ENCODE data around the gene BCDIN3D. TPM values are rescaled to one million over a fixed set of nuclear protein-coding genes. Genes with fewer than 3 reads are reported as not detected.

BCDIN3D gene, protein sequence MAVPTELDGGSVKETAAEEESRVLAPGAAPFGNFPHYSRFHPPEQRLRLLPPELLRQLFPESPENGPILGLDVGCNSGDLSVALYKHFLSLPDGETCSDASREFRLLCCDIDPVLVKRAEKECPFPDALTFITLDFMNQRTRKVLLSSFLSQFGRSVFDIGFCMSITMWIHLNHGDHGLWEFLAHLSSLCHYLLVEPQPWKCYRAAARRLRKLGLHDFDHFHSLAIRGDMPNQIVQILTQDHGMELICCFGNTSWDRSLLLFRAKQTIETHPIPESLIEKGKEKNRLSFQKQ
- total RNA-seq, result 1 to 10 TPM; 7.3 to 7.4 TPM

DNA sequence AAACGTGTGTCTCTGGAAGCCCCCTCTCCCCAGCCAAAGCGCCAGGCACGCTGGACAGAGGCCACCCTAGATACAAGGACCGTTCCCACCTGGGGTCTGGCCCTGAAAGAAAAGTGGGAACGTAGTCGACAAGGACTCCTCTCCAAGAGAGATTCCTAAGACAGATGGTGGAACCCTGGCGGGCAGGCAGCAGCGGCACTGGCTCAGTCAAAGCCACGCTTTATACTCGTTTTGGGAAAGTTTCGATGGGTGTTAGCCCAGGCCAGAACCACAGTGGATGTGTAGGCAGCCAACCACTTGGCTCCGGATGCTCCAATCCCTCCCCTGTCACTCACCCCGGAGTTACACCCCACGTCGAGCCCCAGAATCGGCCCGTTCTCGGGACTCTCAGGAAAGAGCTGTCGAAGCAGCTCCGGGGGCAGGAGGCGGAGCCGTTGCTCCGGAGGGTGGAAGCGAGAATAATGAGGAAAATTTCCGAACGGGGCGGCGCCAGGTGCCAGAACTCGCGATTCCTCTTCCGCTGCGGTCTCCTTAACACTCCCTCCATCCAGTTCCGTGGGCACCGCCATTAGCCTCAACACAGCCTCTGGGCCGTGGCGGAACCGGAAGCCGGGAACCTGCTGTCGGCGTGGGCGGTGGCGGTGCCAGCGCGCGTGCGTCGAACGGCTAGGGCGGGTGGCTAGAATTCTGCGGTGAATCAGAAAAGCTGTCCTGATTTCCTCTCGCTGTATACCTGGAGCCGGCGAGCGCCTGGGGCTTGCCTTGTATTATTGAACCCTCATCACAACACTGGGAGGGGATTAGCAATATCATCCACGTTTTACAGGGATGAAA is at the start of gene BCDIN3D:
BCDIN3D (minus strand) TSS at position 588 of the 834 bp plus-strand sequence; CDS start at position 569, 19 bp downstream.
- ATAC-seq (peak; percentile 96), DNase-seq (peak; percentile 93)
- no peaks in the 10 kb centered on the region for H3K27me3 Mint-ChIP-seq (ENCODE audit: low read depth)
- H3K36me3 Mint-ChIP-seq (ENCODE audit: low read depth), result peaks cover 16% of the 10 kb centered on the region
- peaks cover 51% of the 10 kb centered on the region for H3K4me1 Mint-ChIP-seq (ENCODE audit: low read depth)
- ChIA-PET POLR2A (interaction anchor here (0.6 to 2.2 kb wide), 16 partner anchors 9 to 476 kb away, joined by 3 to 20 read pairs (median 4); partner anchors contain the start of genes NCKAP5L, SMARCD1, SPATS2 and TMBIM6), CTCF (interaction anchor here (0.6 to 8.8 kb wide), 8 partner anchors 9 to 125 kb away, joined by 3 to 129 read pairs (median 6); partner anchors contain the start of gene TMBIM6)
- no peaks in the 10 kb centered on the region for H3K9me3 Mint-ChIP-seq (ENCODE audit: insufficient read depth)
- H3K4me3 Mint-ChIP-seq, result peak within 1 kb of the TSS; percentile 92
- peak within 1 kb of the TSS; percentile 86 for H3K27ac Mint-ChIP-seq

DNA sequence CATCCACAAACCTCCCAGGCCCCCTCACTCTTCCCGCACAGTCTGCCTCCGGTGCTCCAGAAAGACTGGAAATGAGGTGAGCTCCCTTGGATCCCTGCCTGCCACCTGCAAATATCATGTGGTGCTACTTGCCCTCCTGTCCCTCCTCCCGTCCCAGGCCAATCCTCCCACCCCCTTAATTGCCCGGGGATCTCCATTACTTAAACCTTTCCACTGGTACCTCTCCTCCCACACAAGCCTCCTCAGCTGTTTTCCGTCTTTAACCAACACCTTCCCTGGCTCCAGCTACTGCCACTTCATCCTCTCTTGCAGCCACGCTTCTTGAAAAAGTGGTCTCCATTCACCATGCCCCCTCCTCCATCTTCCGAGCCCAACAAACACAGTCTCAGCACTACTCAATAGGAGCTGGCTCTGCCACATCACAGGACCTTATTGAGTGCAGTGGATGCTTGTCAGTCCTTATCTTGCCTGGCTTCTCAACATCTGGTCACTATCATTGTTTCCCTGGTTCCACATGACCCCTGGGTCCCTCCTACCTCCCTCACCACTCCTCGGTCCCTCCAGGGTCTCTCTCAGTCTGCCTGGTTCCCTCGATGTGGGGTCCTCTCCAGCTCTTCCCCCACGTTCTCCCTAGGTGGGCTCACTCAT is 49.3 kb upstream of the BCDIN3D start:
- POLR2A ChIA-PET, result no interaction called here
- Mint-ChIP-seq H3K9me3 (ENCODE audit: insufficient read depth) (no peaks in the 10 kb centered on the region), H3K36me3 (ENCODE audit: low read depth) (no peaks in the 10 kb centered on the region), H3K27ac (no peak overlapping the region), H3K4me3 (no peak overlapping the region), H3K27me3 (ENCODE audit: low read depth) (peaks cover 6% of the 10 kb centered on the region), H3K4me1 (ENCODE audit: low read depth) (no peaks in the 10 kb centered on the region)
- DNase-seq, result no peak
- no peak for ATAC-seq
- CTCF ChIA-PET, result interaction anchor here (1.2 kb wide), 1 partner anchor 36 kb away, joined by 3 read pairs; no protein-coding TSS in a partner anchor

DNA sequence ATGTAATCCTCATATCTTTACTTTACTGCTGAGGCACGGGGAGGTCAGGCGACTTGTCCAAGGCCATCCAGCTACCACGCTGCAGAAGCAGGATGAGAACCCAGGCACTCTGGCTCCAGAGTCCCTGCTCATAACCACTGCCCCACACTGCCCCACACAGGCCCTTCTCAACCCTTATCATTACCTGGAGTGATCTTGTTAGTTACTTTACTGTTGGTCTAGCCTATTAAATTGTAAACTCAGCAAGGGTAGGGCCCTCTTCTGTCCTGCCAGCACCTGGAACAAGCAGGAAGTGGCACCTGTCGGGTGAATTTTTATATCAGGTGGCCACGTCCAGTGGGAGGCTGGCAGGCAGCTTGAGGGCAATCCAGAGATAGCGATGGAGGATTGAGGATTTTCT is 48.6 kb upstream of the BCDIN3D start:
- CTCF ChIA-PET, result interaction anchor here (0.5 to 1.2 kb wide), 2 partner anchors 37 to 106 kb away, joined by 3 read pairs; no protein-coding TSS in a partner anchor
- POLR2A ChIA-PET, result no interaction called here
- H3K36me3 Mint-ChIP-seq (ENCODE audit: low read depth), result no peaks in the 10 kb centered on the region
- no peak overlapping the region for H3K4me3 Mint-ChIP-seq
- H3K27me3 Mint-ChIP-seq (ENCODE audit: low read depth), result peaks cover 8% of the 10 kb centered on the region
- DNase-seq, result no peak
- no peaks in the 10 kb centered on the region for H3K4me1 Mint-ChIP-seq (ENCODE audit: low read depth)
- H3K9me3 Mint-ChIP-seq (ENCODE audit: insufficient read depth), result no peaks in the 10 kb centered on the region
- ATAC-seq, result no peak
- H3K27ac Mint-ChIP-seq, result no peak overlapping the region

DNA sequence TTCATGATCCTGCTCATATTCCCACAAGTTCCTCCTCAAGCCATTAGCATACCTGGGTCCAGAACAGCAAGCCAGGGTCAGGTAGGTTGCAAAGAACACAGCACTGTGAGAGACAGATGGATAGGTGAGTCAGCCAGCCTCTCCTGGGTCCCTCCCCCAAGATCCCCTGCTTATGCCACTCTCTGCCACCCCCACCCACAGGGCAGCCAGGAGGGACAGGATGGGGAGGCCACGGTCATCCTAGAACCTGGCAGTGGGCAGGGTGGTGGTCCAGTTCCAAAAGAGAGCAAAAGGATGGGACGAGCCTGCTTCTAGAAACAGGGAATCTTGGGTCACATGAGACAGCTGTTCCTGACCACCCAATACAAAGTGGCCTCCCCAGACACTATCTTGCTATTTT is 48.1 kb upstream of the BCDIN3D start:
- no peak for ATAC-seq
- Mint-ChIP-seq H3K27me3 (ENCODE audit: low read depth) (peaks cover 8% of the 10 kb centered on the region), H3K4me3 (no peak overlapping the region), H3K4me1 (ENCODE audit: low read depth) (no peaks in the 10 kb centered on the region), H3K27ac (no peak overlapping the region), H3K9me3 (ENCODE audit: insufficient read depth) (no peaks in the 10 kb centered on the region), H3K36me3 (ENCODE audit: low read depth) (no peaks in the 10 kb centered on the region)
- POLR2A ChIA-PET, result no interaction called here
- CTCF ChIA-PET, result interaction anchor here (0.5 kb wide), 1 partner anchor 105 kb away, joined by 3 read pairs; no protein-coding TSS in a partner anchor
- no peak for DNase-seq

DNA sequence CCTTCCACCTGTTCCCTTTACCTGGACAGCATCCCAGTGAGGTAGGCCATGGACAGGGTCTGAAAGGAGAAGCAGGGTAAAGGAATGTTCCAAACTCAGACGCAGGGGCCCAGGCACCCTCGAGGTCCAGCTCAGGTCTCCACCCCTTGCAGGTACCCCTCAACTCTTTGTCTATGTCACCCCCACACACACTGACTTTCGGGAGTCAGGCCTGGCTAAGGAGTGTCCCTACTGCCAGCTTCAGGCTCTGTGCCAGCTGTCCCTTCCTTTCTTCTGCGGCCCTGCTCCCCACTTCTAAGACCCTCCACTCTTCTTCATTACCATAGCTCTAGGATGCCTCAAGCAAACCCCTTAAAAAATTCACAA is 47.2 kb upstream of the BCDIN3D start:
- Mint-ChIP-seq H3K36me3 (ENCODE audit: low read depth) (no peaks in the 10 kb centered on the region), H3K4me3 (no peak overlapping the region), H3K27ac (no peak overlapping the region), H3K9me3 (ENCODE audit: insufficient read depth) (no peaks in the 10 kb centered on the region), H3K4me1 (ENCODE audit: low read depth) (no peaks in the 10 kb centered on the region), H3K27me3 (ENCODE audit: low read depth) (peaks cover 8% of the 10 kb centered on the region)
- ATAC-seq (no peak), DNase-seq (no peak)
- CTCF ChIA-PET, result interaction anchor here (1.3 kb wide), 1 partner anchor 56 kb away, joined by 4 read pairs; no protein-coding TSS in a partner anchor
- POLR2A ChIA-PET, result no interaction called here

DNA sequence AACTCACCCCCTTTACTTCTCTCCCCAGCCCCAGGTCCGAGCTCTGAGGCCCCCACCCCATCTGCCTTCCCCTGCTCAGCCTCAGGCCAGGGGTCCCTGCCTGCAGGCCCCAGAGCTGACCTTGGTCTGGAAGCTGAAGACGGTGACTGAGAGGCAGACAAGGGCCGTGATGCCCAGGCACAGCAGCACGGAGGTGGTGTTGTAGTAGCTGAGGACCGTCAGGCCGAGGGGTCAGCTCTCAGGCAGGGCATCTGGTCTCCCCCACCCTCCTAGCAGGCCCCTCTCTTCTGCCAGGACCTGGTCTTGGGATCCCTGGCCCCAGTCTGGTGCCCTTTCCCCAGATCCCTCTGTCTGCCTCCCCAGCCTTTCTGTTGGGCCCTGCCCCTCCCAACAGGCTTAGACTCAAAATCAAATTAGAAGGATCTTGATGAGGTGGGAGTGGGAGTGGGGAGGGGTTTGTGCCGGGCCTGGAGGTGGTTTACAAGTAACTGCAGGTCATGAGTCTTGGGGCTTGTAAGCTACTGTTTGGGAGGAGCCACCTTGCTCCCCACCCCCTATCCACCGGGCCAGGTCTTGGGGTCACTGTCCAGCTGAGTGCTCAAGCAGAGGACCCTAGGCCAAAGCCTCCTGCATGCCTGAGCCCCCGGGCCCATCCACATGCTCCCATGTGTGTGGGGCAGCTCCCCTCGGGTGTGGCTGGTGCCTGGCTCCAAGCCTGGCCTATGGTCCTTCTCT is 46.6 kb upstream of the BCDIN3D start:
- Mint-ChIP-seq H3K4me1 (ENCODE audit: low read depth) (no peaks in the 10 kb centered on the region), H3K4me3 (no peak overlapping the region), H3K27ac (no peak overlapping the region), H3K9me3 (ENCODE audit: insufficient read depth) (no peaks in the 10 kb centered on the region), H3K27me3 (ENCODE audit: low read depth) (peaks cover 8% of the 10 kb centered on the region), H3K36me3 (ENCODE audit: low read depth) (no peaks in the 10 kb centered on the region)
- DNase-seq, result no peak
- ChIA-PET POLR2A (no interaction called here), CTCF (interaction anchor here (1.2 to 1.3 kb wide), 2 partner anchors 23 to 56 kb away, joined by 3 to 4 read pairs; no protein-coding TSS in a partner anchor)
- no peak for ATAC-seq

DNA sequence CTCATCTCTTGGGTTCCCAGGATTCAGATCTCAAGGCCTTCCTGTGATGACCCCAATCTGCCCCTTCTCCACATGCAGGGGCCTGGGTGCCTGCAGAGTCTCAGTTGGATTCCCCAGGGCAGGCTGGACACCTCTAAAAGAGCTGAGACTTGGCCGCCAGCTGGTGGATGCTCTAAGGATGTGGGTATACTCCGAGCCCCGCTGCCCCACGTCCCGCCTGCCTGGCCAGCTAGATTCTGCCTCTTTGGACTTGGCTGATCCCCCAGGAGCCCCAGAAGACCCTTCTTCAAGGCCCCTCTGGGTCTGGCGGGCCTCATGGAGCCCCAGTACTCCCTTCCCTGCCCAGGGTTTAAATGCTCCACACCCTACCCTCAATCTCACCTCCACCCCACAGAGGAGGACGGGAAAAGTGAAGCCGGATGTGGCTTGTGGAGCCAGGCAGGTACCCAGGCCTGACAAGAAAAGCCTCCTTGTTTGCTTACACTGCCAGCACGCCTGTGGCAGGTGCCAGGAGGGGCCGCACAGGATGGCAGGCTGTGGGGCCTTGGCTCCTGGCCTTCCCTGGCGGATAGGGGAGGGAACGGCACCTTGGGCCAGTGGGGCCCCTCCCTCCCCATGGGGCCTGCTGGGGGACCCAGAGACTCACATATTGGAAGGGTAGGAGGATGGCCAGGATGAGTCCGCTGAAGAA is 45.7 kb upstream of the BCDIN3D start:
- ChIA-PET CTCF (interaction anchor here (1.2 kb wide), 1 partner anchor 22 kb away, joined by 3 read pairs; no protein-coding TSS in a partner anchor), POLR2A (no interaction called here)
- H3K4me3 Mint-ChIP-seq, result no peak overlapping the region
- no peaks in the 10 kb centered on the region for H3K4me1 Mint-ChIP-seq (ENCODE audit: low read depth)
- DNase-seq (no peak), ATAC-seq (no peak)
- no peak overlapping the region for H3K27ac Mint-ChIP-seq
- H3K27me3 Mint-ChIP-seq (ENCODE audit: low read depth), result peaks cover 13% of the 10 kb centered on the region
- H3K36me3 Mint-ChIP-seq (ENCODE audit: low read depth), result no peaks in the 10 kb centered on the region
- H3K9me3 Mint-ChIP-seq (ENCODE audit: insufficient read depth), result no peaks in the 10 kb centered on the region

DNA sequence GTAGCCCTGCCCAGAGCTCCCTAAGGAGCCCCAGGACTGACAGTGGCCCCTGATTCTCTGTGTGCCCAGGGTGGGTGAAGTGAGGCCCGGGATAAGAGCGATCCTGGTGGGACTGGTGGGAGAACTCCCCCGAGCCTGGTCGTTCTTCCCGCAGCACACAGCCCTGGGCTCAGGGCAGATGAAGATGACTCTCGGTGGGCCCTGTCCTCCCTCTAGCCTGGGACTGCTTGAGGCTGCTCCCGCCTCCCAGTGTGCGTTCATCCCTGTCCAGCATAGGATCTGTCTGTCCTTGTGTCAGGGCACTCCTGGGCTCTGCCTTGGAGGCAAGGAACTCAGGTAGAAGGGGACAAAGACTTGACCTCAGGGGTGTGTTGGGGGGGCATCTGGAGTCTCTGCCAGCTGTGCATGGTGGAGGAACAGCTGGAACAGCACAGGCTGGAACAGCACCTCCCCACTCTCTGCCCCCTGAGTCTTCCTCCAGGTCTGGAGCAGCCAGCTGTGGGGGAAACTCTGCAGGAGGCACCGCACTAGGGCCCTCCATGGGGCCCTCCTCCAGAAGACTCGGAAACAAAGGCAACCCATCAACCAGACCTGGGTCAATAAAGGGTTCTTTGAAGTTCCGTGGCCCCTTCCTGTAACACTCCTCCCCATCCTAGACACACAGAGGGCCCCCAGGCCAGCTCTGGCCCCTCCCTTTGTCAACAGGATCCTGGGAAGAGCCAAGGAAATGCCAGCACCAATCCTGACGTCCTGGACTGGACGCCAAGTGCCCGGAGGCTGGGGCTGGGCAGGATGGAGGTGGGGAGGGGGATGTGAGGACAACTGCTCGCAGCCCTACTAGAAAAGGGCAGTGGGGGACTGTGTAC is 44.9 kb upstream of the BCDIN3D start:
- Mint-ChIP-seq H3K4me3 (no peak overlapping the region), H3K36me3 (ENCODE audit: low read depth) (no peaks in the 10 kb centered on the region), H3K4me1 (ENCODE audit: low read depth) (no peaks in the 10 kb centered on the region), H3K9me3 (ENCODE audit: insufficient read depth) (no peaks in the 10 kb centered on the region), H3K27ac (no peak overlapping the region), H3K27me3 (ENCODE audit: low read depth) (peaks cover 16% of the 10 kb centered on the region)
- CTCF ChIA-PET, result no interaction called here
- DNase-seq, result no peak
- no peak for ATAC-seq
- POLR2A ChIA-PET, result no interaction called here

DNA sequence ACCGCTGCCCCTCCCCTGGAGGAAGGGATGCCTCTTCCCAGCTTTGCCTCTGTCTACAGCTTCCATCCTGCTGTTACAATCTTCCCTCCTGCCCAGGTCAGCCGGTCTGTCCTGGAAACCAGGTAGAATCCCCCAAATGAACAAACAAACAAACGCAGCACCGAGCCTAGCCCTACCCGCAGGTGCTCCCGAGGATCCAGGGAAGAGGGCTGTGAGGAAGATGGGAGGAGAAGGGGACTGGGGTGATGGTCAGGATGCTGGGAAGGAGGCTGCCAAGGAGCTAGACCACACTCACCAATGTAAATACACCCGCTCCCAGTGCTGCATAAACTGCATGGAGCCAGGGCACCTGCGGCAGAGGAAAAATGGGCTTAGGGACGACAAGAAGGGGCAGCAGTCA is 44.2 kb upstream of the BCDIN3D start:
- H3K9me3 Mint-ChIP-seq (ENCODE audit: insufficient read depth), result no peaks in the 10 kb centered on the region
- no peaks in the 10 kb centered on the region for H3K4me1 Mint-ChIP-seq (ENCODE audit: low read depth)

DNA sequence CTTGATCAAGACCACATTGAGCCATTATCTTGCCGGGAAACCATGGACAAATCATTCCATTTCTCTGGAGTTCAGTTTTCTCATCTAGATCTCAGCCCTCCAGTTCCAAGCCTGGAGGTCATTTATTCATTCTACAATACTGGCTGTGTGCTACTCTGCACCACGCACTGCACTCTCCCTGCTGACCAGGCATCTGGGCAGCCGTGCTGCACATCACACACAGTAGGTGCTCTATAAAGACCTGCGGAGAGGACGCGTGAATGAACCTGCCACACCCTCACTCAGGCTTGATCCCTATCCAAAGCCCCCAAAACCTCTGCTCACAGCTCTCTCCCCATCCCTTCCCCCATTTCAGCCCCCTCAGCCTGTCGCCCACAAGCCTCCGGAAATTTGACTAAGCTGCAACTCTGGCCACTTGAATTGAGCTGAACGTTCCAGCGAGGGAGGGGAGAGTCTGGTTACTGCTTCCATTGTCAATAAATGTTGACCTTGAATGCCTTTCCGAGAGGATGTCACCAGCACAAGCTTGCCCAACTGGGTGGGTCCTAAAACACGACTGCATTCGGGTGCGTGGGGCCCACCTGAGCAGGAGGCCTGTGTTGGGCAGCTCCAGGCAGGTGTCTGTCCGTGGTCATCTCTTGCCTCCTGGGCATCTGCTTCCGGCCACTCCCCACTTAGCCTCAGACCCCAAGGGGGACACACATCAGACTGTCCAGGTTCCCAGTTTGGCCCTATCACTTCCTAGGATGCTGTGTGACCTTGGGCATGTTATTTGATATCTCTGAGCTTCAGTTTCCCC is 43.0 kb upstream of the BCDIN3D start:
- ChIA-PET CTCF (interaction anchor here (0.8 kb wide), 1 partner anchor 17 kb away, joined by 3 read pairs; no protein-coding TSS in a partner anchor), POLR2A (no interaction called here)
- H3K36me3 Mint-ChIP-seq (ENCODE audit: low read depth), result no peaks in the 10 kb centered on the region
- H3K27me3 Mint-ChIP-seq (ENCODE audit: low read depth), result peaks cover 13% of the 10 kb centered on the region
- H3K9me3 Mint-ChIP-seq (ENCODE audit: insufficient read depth), result no peaks in the 10 kb centered on the region
- DNase-seq (no peak), ATAC-seq (no peak)
- no peak overlapping the region for H3K27ac Mint-ChIP-seq
- no peaks in the 10 kb centered on the region for H3K4me1 Mint-ChIP-seq (ENCODE audit: low read depth)
- no peak overlapping the region for H3K4me3 Mint-ChIP-seq

More for the DNA sequence above, 44.2 kb upstream of the BCDIN3D start:
- no peak for DNase-seq
- POLR2A ChIA-PET, result no interaction called here
- CTCF ChIA-PET, result no interaction called here
- Mint-ChIP-seq H3K27me3 (ENCODE audit: low read depth) (peaks cover 13% of the 10 kb centered on the region), H3K36me3 (ENCODE audit: low read depth) (no peaks in the 10 kb centered on the region), H3K4me3 (no peak overlapping the region), H3K27ac (no peak overlapping the region)
- ATAC-seq, result no peak
